ENCODE results near the gene MIGA1. TPM values are rescaled to one million over a fixed set of nuclear protein-coding genes. Genes with fewer than 3 reads are reported as not detected.

The MIGA1 gene
- total RNA-seq, 1 donor from 2014 or later: 13.0 TPM

DNA sequence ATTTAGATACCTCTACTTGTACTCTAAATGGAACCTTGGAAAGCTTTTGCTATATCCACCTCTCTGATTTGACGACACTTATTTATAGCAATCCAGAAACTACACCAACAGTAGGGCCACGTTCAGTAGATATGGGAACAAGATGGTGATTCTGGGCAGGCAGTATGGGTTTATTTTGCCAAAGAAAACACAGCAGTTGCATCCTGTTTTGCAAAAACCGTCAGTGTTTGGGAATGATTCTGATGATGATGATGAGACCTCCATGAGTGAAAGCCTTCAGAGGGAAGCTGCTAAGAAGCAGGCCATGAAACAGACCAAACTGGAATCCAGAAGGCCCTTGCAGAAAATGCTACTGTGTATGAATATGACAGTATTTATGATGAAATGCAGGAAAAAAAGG lies 67.5 kb downstream of the MIGA1 start:
- peaks cover 36% of the 10 kb centered on the region for H3K36me3 Mint-ChIP-seq (ENCODE audit: low read depth)
- H3K27ac Mint-ChIP-seq: no peak overlapping the region
- no peak for ATAC-seq (ENCODE audit: low read depth)
- POLR2A ChIA-PET: interaction anchor here (0.5 kb wide), 1 partner anchor 126 kb away, joined by 3 read pairs; no protein-coding TSS in a partner anchor
- DNase-seq: no peak
- intact Hi-C loops (cut with micrococcal nuclease): no loop called here
- peaks cover 2% of the 10 kb centered on the region for H3K4me1 Mint-ChIP-seq
- CTCF ChIA-PET: no interaction called here
- H3K4me3 Mint-ChIP-seq: no peak overlapping the region
- TF ChIP-seq CTCF (IDR thresholded peaks at IDR 0.05): no peak
- no peaks in the 10 kb centered on the region for H3K27me3 Mint-ChIP-seq
- H3K9me3 Mint-ChIP-seq: no peaks in the 10 kb centered on the region

DNA sequence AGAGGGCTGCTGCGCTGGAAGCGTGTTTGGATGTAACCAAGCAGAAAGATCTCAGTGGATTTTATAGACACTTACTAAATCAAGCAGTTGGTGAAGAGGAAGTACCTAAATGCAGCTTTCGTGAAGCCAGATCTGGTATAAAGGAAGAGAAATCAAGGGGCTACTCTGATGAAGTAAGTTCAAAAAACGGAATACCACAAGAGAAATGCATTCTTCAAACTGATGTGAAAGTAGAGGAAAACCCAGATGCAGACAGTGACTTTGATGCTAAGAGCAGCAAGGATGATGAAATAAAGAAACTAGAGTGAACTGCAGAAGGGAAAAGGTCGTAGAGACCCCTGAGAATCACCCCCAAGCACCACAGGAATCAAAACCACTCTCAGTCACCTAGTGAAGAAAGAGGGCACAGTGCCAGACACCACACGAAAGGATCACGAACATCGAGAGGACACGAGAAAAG lies 68.2 kb downstream of the MIGA1 start:
- ChIA-PET CTCF (no interaction called here), POLR2A (interaction anchor here (0.5 kb wide), 1 partner anchor 125 kb away, joined by 3 read pairs; no protein-coding TSS in a partner anchor)
- DNase-seq (no peak), ATAC-seq (ENCODE audit: low read depth) (no peak)
- H3K9me3 Mint-ChIP-seq: no peaks in the 10 kb centered on the region
- no peak for TF ChIP-seq CTCF (IDR thresholded peaks at IDR 0.05)
- intact Hi-C loops (cut with micrococcal nuclease): no loop called here
- no peak overlapping the region for H3K27ac Mint-ChIP-seq
- H3K4me3 Mint-ChIP-seq: no peak overlapping the region
- peaks cover 2% of the 10 kb centered on the region for H3K4me1 Mint-ChIP-seq
- H3K27me3 Mint-ChIP-seq: no peaks in the 10 kb centered on the region
- H3K36me3 Mint-ChIP-seq (ENCODE audit: low read depth): peaks cover 35% of the 10 kb centered on the region

DNA sequence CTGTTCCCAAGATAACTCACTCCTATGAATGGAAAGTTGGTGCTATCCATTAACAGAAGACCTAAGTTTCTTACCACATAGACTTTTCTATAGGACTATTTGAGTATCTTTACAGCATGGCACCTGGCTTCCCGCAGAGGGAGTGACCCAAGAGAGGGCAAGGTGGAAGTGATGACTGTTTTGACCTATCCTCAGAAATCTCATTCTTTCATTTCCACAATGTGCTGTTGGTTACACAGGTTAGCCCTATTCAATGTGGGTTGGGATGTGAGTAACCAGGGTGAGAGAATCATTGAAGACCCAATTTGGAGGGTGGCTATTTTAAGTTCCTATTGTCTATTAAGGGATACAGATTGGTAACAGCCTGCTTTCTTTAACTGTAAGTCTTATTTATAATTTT lies 70.6 kb downstream of the MIGA1 start:
- no peak for ATAC-seq (ENCODE audit: low read depth)
- no peak overlapping the region for H3K27ac Mint-ChIP-seq
- POLR2A ChIA-PET: no interaction called here

GRCh38 chr1:77857552-77857951 lies 78.1 kb downstream of the MIGA1 start:
- CTCF ChIA-PET: no interaction called here

More for the DNA sequence above, 70.6 kb downstream of the MIGA1 start:
- H3K9me3 Mint-ChIP-seq: peaks cover 12% of the 10 kb centered on the region
- CTCF ChIA-PET: no interaction called here
- intact Hi-C loops (cut with micrococcal nuclease): no loop called here
- peaks cover 2% of the 10 kb centered on the region for H3K4me1 Mint-ChIP-seq
- DNase-seq: no peak
- peaks cover 42% of the 10 kb centered on the region for H3K36me3 Mint-ChIP-seq (ENCODE audit: low read depth)
- H3K4me3 Mint-ChIP-seq: no peak overlapping the region
- no peak for TF ChIP-seq CTCF (IDR thresholded peaks at IDR 0.05)
- H3K27me3 Mint-ChIP-seq: no peaks in the 10 kb centered on the region

GRCh38 chr1:77858725-77859124 lies 79.3 kb downstream of the MIGA1 start:
- no peak overlapping the region for H3K27ac Mint-ChIP-seq
- DNase-seq (no peak), ATAC-seq (ENCODE audit: low read depth) (no peak)
- POLR2A ChIA-PET: interaction anchor here (0.7 kb wide), 1 partner anchor 145 kb away, joined by 4 read pairs; no protein-coding TSS in a partner anchor
- no peak for TF ChIP-seq CTCF (IDR thresholded peaks at IDR 0.05)
- no peaks in the 10 kb centered on the region for H3K27me3 Mint-ChIP-seq
- CTCF ChIA-PET: no interaction called here
- no peaks in the 10 kb centered on the region for H3K4me1 Mint-ChIP-seq
- intact Hi-C loops (cut with micrococcal nuclease): no loop called here
- no peak overlapping the region for H3K4me3 Mint-ChIP-seq
- peaks cover 78% of the 10 kb centered on the region for H3K36me3 Mint-ChIP-seq (ENCODE audit: low read depth)
- peaks cover 25% of the 10 kb centered on the region for H3K9me3 Mint-ChIP-seq

More at GRCh38 chr1:77857552-77857951, 78.1 kb downstream of the MIGA1 start:
- POLR2A ChIA-PET: no interaction called here
- H3K4me1 Mint-ChIP-seq: no peaks in the 10 kb centered on the region
- peaks cover 77% of the 10 kb centered on the region for H3K36me3 Mint-ChIP-seq (ENCODE audit: low read depth)
- intact Hi-C loops (cut with micrococcal nuclease): no loop called here
- no peak overlapping the region for H3K27ac Mint-ChIP-seq
- no peak for TF ChIP-seq CTCF (IDR thresholded peaks at IDR 0.05)
- DNase-seq: no peak
- no peaks in the 10 kb centered on the region for H3K27me3 Mint-ChIP-seq
- ATAC-seq (ENCODE audit: low read depth): no peak
- H3K9me3 Mint-ChIP-seq: peaks cover 25% of the 10 kb centered on the region
- no peak overlapping the region for H3K4me3 Mint-ChIP-seq

All from activated B cell treated with CpG ODN at 0.5 μM for 24 hours (primary cell).